ENCODE measurements around the gene AUP1. TPM values are rescaled to one million over a fixed set of nuclear protein-coding genes. Genes with fewer than 3 reads are reported as not detected.

The AUP1 gene
- total RNA-seq, 1 donor from 2014 or later: 146 TPM

GRCh38 chr2:74513605-74514367 is 15.7 kb downstream of the AUP1 start:
- no peak for DNase-seq (ENCODE audit: low spot score)

GRCh38 chr2:74512744-74513604 is 16.5 kb downstream of the AUP1 start:
- no peak for DNase-seq (ENCODE audit: low spot score)

- no peak for DNase-seq (ENCODE audit: low spot score)
Measured at GRCh38 chr2:74511104-74511989, 18.2 kb downstream of the AUP1 start.

- DNase-seq (ENCODE audit: low spot score): no peak
Measured at GRCh38 chr2:74510272-74510671, 19.2 kb downstream of the AUP1 start.

- DNase-seq (ENCODE audit: low spot score): no peak
Measured at GRCh38 chr2:74507926-74508520, 21.5 kb downstream of the AUP1 start.

GRCh38 chr2:74507145-74507925 is 22.2 kb downstream of the AUP1 start, which contains the start of gene PCGF1:
Gene PCGF1, minus strand, starts transcription at chr2:74507695. Its CDS starts 27 bp downstream, at chr2:74507668.
- peak; percentile 99 for DNase-seq (ENCODE audit: low spot score)

GRCh38 chr2:74505448-74506246 is 23.9 kb downstream of the AUP1 start:
- no peak for DNase-seq (ENCODE audit: low spot score)

GRCh38 chr2:74504591-74504990 is 24.9 kb downstream of the AUP1 start:
- DNase-seq (ENCODE audit: low spot score): no peak

- no peak for DNase-seq (ENCODE audit: low spot score)
Measured at GRCh38 chr2:74503506-74504475, 25.7 kb downstream of the AUP1 start.

- peak; percentile 84 for DNase-seq (ENCODE audit: low spot score)
Measured at GRCh38 chr2:74502720-74503505, 26.6 kb downstream of the AUP1 start.

GRCh38 chr2:74502147-74502719 is 27.3 kb downstream of the AUP1 start:
- DNase-seq (ENCODE audit: low spot score): peak; percentile 64

GRCh38 chr2:74501335-74502071 is 28.0 kb downstream of the AUP1 start:
- no peak for DNase-seq (ENCODE audit: low spot score)

- no peak for DNase-seq (ENCODE audit: low spot score)
Measured at GRCh38 chr2:74500578-74500946, 28.9 kb downstream of the AUP1 start.

- DNase-seq (ENCODE audit: low spot score): no peak
Measured at GRCh38 chr2:74499940-74500577, 29.4 kb downstream of the AUP1 start.

GRCh38 chr2:74499267-74499939 is 30.1 kb downstream of the AUP1 start, which contains the start of gene LBX2:
Gene LBX2, minus strand, starts transcription at chr2:74499603. Its CDS starts 66 bp downstream, at chr2:74499537.
- no peak for DNase-seq (ENCODE audit: low spot score)

Data from mucosa of gallbladder (tissue), 1 donor.